Epithelial cell of proximal tubule (primary cell): Measurements from ENCODE around the gene CHD6. TPM values are rescaled to one million over a fixed set of nuclear protein-coding genes. Genes with fewer than 3 reads are reported as not detected.

Experiments used
- DNase-seq: peaks from one replicate; pipeline ENCODE4 v3.0.0-alpha.2; 2011; ENCODE audit warnings: low read depth
- H3K4me3 ChIP-seq: 2 replicates; pipeline ENCODE4 v1.5.1; 2011; ENCODE audit warnings: low read depth, mild to moderate bottlenecking, low read length
- total RNA-seq: library from RNA; depleted of rRNA; stranded (reverse); fragments of >200 nt; gene quantifications from 2 replicates; pipeline ENCODE4 v1.2.3, GENCODE V29; 2015
- TF ChIP-seq, protein P1 (sequence below): conservative IDR thresholded peaks from 2 replicates; pipeline ENCODE4 v1.5.1; 2012; ENCODE audit warnings: low read depth, mild to moderate bottlenecking, low read length

The CHD6 gene
- total RNA-seq, 1 donor from 2014 or later = 22.3 TPM

GRCh38 chr20:41552295-41553068 lies 65.7 kb downstream of the CHD6 start:
- TF ChIP-seq, protein P1, sequence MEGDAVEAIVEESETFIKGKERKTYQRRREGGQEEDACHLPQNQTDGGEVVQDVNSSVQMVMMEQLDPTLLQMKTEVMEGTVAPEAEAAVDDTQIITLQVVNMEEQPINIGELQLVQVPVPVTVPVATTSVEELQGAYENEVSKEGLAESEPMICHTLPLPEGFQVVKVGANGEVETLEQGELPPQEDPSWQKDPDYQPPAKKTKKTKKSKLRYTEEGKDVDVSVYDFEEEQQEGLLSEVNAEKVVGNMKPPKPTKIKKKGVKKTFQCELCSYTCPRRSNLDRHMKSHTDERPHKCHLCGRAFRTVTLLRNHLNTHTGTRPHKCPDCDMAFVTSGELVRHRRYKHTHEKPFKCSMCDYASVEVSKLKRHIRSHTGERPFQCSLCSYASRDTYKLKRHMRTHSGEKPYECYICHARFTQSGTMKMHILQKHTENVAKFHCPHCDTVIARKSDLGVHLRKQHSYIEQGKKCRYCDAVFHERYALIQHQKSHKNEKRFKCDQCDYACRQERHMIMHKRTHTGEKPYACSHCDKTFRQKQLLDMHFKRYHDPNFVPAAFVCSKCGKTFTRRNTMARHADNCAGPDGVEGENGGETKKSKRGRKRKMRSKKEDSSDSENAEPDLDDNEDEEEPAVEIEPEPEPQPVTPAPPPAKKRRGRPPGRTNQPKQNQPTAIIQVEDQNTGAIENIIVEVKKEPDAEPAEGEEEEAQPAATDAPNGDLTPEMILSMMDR = no peak
- H3K4me3 ChIP-seq = no peak overlapping the region
- DNase-seq = no peak

DNA sequence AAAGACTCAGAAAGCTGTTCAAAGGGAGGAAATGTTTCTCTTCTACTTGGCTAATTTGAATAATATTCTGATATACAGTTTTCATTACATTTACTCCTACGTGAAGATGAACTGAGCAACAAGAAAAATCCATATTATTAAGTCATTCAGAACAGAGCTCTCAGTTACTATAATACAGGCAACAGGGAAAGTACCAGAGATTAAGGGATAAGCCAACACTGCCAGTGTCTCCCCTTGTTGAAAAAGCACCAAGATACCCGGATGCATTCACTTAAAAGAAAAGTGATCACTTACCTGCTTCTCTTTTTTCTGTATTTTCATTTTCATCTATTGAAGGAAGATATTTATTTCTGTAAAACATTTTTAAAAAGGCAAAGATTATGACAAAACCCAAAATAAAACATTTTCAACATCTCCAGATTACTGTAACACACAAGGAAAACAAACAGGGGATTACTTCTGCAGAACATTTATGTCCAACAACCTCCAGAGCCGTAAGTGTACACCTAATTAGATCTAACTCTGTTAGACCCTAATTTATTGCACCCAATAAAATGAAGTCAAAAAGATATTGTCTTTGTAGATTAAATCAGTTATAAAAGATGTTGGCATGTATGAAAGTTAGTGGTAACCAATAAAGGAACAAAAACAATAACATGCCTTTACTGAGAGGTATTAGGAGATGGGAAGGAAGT lies 67.0 kb downstream of the CHD6 start:
- TF ChIP-seq, protein P1 = no peak
- no peak for DNase-seq
- H3K4me3 ChIP-seq = no peak overlapping the region

DNA sequence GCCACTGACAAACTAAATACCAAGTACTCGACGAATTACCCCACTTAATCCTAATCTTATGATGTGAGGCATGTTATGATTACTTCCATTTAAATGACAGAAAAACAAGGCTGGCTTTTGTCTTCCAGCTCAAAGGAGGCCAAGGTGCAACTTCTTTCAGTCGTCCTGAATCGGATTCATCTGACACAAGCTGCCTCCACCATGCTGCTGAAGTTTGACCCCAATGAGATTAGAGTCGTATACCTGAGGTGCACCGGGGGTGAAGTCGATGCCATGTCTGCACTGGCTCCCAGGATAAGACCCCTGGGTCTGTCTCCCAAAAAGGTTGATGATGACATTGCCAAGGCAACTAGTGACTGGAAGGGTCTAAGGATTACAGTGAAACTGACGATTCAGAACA lies 71.0 kb downstream of the CHD6 start:
- no peak for DNase-seq
- TF ChIP-seq, protein P1 = no peak
- H3K4me3 ChIP-seq = no peak overlapping the region

DNA sequence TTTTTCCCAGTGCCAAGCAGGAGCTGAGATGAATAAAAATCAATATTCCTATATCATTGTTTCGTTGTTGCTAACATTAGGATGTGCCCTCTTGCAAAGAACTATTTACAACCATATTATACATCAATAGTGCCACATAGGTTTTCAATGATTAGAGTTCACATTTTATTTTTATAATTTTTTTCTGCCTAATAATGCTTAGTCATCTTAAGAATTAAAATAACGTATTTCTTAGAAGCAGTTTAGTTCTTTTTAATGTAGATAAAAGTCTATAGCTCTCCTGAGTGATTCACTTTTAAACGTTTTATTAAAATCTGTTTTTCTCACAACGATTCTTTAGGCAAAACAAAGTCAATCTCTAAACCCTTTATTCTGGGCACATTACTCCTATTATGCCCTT lies 71.6 kb downstream of the CHD6 start:
- no peak for DNase-seq
- TF ChIP-seq, protein P1 = no peak
- H3K4me3 ChIP-seq = no peak overlapping the region

GRCh38 chr20:41544472-41544871 lies 73.7 kb downstream of the CHD6 start:
- no peak for DNase-seq

DNA sequence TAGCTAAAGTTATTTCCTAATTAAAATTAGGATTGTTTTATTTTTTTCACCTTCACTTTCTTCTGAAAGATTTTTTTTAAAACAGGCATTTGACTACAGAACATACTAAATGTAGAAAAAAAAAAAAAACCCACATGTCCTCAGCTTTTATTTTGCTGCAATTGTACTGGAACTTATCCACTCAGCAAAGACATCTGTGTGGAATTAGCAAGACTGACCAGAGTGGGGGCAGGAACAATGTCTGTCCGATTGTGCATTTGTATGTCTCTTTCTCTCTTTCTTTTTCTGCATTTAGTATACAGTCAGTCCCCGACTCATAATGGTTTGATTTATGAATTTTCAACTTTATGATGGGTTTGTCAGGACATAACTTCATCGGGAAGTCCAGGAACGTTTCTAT lies 77.3 kb downstream of the CHD6 start:
- DNase-seq = no peak
- H3K4me3 ChIP-seq = no peak overlapping the region
- TF ChIP-seq, protein P1 = no peak

More at GRCh38 chr20:41544472-41544871, 73.7 kb downstream of the CHD6 start:
- TF ChIP-seq, protein P1 = no peak
- no peak overlapping the region for H3K4me3 ChIP-seq
